ENCODE results near the gene EXOC6B.

- no peak for TF ChIP-seq CTCF (IDR thresholded peaks at IDR 0.05)
- no peak for TF ChIP-seq POLR2A (IDR thresholded peaks at IDR 0.05)
These were observed 253.3 kb downstream of the EXOC6B start for GRCh38 chr2:72572501-72572900.
